RKO (cell line): ENCODE results near the gene CABP4.
"Not testable (repeated sequence)": the region's sequence is repeated elsewhere in the genome, so short reads cannot be mapped to it uniquely, and the experiment has no call there.

ENCODE experiments used
- DNase-seq: peaks from one replicate; pipeline ENCODE4 v3.0.0-alpha.2; 2016; ENCODE audit warnings: low spot score

CABP4 gene

DNA sequence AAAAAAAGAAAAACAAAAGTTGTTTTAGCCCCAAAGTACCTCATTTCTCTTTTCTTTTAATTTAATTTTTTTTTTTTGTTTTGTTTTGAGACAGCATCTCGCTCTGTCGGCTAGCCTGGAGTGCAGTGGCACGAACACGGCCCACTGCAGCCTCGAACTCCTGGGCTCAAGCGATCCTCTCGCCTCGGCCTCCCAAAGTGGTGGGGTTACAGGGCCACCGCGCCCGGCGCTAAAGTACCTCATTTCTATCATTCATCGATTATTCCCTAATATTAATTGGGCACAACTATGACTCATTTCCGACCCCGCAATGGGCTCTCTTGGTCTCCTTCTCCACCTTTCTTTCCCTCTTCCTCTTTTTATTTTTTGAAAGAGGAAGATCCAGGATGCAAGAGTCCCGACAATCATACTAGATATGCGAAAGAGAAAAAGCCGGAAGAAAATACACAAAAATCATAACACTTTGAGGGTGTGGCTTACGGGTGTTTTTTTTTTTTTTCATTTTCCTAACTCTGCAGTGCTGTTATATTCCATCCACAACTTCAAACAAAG lies 27.2 kb downstream of the CABP4 start:
- DNase-seq, result peak; percentile 36

DNA sequence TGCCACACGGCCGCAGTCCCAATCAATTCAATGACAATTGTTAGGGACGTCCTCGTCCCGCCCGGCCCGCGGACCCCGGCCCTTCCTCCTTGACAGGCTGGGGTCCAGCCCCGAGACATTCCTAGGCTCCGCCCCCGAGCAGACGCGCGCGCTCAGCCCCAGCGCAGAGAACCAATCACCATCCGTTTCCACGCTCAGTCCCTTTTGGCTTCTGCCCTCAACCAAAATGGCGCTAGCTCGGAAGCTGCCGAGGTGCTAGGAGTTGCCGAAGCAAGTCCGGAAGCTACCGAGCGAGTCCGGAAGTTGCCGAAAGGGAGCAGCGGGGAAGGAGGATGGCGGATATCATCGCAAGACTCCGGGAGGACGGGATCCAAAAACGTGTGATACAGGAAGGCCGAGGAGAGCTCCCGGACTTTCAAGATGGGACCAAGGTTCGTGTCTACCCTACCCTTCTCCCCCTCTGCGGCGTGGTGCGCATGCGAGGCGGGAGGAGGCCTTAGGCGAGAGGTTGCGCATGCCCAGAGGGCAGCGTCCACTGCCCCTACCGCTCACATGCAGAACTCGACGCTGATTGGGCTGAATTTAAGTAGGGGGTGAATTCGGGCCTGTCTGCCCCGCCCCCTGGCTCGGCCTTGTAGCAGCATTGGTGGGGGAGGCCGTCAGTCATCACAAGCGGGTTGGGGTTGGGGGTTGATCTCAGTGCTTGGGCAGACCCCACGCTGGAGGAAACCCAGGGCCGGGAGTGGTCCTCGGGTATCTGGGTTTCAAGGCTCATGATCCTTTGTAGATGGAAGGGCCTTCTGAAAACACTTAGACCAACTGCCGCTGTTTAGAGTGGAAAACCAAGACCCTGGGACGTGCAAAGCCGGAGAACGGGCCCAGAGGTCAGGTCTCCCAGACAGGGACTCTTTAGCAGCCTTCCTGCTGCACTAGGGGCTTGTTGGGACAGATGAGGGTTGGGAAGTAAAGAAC lies 28.0 kb downstream of the CABP4 start, which contains the start of gene AIP:
Gene AIP (plus strand): TSS at position 200 of the 972 bp plus-strand sequence. CDS start 133 bp downstream, at position 333.
- DNase-seq, result peak; percentile 98

DNA sequence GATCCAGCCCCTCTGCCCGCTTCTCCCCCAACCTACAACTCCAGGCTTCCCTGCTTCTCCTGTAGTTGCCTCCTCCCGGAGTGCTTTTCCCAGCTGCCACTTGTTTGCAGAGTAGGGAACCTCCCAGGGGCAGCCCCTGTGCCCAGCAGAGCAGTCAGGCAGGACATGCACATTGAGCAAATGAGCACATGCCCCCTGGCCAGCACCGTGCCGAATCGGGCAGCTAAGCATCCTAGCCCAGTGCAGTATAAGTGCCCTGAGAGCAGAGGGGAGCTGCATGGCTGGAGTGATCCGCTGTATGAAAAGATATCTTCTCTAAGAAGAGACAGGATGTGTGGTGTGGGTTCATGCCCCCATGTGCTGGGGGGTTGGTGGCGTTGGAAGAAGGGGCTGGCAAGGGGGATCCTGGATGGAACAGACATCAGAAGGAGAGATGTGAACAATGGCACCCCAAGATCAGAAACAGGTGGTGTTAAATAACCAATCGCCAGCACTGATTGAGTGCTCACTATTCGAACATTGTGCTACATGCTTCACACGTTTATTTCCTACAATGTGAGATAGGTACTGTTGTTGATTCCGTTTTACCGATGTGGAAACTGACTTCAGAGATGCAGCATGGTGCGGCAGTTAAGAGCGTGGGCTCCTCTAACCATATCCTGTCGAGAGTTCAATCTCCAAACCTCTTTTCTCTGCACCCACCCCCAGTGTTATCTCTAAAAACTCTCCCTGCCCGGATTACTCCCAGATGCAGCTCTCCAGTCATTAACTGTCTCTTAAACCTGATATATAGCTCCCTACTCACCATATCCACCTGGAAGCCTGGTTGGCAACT lies 28.9 kb downstream of the CABP4 start:
- DNase-seq, result no peak

DNA sequence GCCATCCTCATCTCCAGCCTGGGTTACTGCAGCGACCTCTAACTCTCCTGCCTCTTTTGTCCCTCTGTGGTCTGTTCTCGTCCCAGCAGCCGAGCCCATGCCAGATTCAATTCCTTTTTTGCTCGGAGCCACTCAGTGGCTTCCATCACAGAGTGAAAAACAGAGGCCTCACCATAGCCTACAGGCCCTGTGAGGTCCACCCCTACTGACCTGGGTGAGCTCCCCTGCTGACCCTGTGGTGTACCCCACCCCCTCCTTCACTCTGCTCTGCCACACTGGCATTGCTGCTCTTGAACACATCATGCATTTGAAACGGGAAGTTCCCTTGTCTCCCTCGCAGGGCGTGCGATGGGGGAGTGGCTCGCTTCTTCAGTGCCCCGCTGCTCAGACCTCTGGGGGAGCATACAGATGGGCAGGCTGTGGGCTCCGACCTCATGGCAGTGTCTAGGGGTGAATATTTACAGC lies 29.7 kb downstream of the CABP4 start:
- DNase-seq, result no peak

DNA sequence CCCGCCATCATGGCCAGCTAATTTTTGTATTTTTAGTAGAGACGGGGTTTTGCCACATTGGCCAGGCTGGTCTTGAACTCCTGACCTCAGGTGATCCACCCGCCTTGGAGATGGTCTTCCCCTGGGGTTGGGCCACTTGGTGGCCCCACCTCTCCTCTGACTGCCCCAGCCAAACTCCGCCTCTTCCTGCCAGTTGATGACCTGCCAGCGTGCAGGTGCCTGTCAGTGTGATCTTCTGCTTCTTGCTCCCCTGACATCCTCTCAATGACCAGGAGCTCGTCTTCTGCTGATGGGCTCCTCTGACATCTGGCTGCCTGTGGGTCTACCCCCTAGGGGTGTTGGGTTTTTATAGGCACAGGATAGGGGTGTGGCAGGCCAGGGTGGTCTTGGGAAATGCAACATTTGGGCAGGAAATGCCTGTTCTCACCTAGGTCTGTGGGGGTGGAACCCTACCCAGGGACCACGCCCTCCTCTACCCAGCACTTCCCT lies 30.8 kb downstream of the CABP4 start:
- not testable (repeated sequence) for DNase-seq

DNA sequence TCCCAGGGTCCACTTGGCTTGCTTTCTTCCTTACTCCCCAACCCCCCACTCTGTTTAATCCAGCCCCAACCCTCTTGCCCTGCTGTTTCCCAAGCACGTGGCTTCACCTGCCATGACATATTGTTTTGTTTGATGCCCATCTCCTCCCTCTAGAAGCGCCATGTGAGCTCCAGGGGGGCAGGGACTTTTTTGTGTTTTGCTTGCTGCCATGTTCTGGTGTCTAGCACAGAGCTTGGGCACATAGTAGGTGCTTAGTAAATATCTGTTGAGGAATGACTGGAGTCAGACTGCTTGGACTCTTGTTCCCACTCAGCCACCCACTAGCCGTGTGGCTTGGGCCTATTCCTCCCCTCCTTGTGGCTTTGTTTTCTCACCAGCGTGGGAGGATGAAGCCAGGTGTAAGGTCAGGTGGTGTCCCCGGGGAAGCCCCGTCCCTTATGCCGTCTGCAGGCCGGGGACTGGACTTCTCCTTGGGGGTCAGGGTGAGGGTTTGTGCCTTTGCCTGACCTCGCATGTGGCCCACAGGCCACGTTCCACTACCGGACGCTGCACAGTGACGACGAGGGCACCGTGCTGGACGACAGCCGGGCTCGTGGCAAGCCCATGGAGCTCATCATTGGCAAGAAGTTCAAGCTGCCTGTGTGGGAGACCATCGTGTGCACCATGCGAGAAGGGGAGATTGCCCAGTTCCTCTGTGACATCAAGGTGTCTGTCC lies 31.5 kb downstream of the CABP4 start:
- DNase-seq, result no peak

DNA sequence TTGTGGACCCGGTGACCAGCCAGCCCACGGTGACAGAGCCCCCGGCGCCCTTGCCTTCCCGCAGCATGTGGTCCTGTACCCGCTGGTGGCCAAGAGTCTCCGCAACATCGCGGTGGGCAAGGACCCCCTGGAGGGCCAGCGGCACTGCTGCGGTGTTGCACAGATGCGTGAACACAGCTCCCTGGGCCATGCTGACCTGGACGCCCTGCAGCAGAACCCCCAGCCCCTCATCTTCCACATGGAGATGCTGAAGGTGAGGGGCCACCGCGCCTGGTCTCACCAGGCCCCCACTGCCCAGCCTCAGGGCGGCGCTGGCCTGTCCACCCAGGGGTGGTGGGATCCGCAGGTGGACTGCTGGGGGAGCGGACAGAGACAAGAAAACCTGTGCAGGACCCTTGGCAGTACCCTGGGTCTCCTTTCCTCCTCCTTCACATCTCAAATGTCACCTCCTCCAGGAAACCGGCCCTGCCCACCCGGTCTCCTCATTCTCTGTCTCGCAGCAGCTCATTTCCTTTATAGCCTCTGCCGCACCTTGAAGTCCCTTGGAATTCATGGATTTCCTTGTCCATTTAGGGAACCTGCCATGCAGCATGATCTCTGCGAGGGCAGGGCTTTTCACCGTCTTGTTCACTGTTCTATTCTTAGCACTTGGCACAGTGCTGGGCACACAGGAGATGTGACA lies 34.2 kb downstream of the CABP4 start:
- no peak for DNase-seq

DNA sequence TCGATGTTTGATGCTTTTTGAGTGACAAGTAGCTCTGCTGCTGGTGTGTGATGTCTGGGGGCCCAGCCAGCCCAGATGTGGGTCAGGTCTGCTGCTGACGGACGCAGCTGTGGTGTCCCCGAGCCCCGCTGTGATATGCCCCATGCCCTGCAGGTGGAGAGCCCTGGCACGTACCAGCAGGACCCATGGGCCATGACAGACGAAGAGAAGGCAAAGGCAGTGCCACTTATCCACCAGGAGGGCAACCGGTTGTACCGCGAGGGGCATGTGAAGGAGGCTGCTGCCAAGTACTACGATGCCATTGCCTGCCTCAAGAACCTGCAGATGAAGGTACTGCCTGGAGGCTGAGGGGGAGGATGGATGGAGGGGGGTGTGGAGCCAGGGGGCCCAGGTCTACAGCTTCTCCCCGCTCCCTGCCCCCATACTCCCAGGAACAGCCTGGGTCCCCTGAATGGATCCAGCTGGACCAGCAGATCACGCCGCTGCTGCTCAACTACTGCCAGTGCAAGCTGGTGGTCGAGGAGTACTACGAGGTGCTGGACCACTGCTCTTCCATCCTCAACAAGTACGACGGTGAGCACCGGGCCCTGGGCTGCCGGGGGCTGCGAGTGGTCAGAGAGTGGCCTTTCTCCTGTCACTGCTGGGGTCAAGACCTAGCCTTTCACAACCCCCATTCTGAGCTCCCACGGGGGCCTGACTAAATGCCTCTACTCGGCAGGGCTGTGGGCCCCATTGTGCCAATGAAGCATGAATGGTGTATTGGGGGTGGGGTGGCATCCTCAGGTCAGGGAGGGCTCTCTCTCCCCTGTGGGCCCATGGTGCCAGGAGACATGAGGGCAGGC lies 35.0 kb downstream of the CABP4 start:
- no peak for DNase-seq

DNA sequence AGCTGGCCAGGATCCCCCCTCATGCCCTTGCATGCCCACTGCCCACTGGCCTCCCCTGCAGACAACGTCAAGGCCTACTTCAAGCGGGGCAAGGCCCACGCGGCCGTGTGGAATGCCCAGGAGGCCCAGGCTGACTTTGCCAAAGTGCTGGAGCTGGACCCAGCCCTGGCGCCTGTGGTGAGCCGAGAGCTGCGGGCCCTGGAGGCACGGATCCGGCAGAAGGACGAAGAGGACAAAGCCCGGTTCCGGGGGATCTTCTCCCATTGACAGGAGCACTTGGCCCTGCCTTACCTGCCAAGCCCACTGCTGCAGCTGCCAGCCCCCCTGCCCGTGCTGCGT lies 35.5 kb downstream of the CABP4 start:
- no peak for DNase-seq

DNA sequence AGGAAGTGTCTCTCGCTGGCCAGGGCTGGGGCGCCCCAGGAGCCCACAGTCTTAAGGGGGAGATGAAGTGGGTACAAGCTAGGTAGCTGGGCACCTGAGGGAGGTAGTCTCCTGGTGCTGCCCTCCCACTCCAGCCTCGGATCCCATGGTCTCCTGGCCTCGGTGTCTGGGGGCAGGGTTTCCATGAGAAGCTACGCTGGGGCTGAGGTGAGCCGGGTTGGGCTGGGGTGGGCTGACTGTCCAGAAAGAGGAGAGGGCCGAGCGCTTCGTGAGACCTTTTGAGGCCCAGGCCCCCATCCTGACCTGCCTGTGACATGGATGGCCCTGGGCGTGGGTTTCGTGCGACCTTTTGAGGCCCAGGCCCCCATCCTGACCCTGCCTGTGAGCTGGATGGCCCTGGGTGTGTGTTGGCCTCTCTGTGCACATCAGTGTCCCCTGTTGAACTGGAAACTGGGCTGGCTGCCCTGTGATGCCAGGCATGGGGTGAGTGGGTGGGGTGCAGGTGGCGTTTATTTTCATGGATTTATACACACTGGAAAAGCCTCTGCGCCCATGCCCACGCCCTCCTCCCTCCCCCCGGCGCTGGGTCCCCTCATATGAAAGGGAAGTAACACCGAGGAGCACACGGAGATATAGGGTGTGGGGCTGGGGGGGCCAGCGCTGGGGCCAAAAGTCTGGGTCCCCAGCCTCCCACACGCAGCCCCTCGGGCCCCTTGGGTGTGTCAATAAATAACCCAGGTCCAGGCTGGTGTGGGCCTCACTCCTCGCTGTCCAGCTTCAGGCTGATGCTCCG lies 36.3 kb downstream of the CABP4 start:
- no peak for DNase-seq

DNA sequence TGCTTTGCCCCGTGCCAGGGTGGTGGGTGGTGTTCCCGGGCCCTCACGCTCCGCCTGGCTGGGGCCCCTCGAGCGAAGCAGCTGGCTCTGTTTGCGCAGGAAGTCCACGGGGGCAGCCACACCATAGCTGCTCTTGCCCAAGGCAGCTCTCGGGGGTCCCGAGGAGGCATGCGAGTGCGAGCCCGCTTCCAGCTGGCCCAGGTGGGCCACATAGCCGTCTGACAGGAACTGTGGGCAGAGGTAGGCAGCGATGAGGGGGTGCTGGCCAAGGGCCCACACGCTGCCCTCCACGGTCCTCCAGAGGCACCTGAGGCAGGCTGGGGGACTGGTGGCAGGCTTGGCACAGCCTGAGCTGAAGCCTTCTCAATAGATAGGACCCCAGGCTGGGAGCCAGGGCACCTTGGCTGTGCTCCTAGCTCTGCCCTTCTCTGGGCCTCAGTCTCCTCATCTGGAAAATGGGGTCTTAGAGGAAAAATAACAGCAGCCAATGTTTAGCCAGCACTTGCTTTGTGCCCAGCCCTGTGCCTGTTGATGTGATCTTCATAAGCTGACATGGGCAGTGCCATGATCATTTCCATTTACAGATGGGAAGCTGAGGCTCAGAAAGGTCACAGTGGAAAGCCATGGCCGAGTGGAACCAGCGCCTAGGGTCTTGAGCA lies 37.0 kb downstream of the CABP4 start:
- DNase-seq, result no peak

DNA sequence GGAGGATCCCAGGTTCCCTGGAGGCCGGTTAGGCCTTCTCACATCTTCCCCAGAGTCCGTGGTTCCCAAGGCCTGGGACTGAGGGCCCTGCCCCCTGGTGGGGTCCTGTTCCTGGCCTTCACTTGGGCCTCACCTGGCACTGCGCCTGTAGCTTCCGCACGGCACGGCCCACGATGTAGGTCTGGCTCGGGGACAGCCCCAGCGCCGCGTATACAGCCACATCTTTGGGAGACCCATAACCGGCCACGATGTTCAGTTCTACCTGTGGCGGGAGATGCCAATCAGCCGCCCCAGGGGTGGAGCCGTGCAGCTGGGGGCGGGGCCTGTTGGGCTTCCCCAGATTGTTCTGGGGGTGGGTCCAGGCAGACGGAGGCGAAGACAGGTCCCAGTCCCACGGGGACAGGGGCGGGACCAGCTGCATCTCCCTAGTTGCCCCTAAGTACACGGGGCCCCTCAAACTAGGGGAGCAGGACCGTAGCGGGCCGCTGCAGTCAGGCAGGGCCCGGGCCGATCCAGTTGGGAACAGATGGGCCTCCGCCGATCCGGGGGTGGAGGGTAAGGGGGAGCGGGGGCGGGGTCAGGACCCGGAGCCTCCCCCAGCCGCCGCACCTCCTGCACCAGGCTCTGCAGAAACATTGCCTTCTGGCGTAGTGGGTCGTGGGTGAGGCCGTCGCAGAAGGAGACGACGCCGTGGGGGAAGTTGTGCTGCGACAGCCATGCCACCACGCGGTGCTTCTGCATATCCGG lies 37.8 kb downstream of the CABP4 start:
- DNase-seq, result no peak

DNA sequence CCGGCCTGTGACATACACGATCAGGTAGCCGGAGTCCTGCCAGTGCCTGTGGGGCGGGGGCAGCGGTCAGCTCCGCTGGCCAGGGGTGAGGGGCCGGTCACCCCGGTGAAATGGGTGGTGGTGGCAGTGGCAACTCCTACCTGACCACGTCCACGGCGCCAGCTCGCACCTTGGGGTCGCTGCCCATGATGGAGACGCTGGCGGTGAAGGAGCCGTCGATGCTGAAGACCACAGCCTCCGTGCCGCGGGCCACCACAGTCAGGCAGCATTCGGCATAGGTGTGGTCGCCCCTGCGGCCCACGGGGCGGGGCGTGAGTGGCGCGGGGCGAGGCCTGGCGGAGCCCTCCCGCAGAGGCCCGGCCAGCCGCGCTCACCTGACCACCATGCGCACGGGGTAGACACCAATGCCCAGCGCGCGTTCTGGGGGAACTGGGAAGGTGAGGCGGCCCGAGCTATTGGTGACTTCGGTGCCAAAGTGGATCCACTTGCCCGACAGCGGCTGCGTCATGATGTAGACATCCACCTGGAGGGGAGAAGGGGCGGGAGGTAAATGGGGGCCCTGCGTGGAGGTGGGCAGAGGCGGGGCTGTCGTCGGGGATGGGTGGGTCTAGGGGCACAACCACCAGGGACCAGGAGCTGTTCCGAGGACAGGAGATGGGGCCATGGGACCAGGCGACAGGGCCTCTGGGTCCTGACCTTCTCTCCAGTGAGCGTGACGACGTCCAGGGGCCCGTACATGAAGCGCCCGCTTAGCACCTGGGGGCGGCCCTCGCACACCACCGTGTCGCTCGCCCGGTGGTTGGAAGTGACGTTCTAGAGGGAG lies 38.6 kb downstream of the CABP4 start:
- DNase-seq, result no peak

DNA sequence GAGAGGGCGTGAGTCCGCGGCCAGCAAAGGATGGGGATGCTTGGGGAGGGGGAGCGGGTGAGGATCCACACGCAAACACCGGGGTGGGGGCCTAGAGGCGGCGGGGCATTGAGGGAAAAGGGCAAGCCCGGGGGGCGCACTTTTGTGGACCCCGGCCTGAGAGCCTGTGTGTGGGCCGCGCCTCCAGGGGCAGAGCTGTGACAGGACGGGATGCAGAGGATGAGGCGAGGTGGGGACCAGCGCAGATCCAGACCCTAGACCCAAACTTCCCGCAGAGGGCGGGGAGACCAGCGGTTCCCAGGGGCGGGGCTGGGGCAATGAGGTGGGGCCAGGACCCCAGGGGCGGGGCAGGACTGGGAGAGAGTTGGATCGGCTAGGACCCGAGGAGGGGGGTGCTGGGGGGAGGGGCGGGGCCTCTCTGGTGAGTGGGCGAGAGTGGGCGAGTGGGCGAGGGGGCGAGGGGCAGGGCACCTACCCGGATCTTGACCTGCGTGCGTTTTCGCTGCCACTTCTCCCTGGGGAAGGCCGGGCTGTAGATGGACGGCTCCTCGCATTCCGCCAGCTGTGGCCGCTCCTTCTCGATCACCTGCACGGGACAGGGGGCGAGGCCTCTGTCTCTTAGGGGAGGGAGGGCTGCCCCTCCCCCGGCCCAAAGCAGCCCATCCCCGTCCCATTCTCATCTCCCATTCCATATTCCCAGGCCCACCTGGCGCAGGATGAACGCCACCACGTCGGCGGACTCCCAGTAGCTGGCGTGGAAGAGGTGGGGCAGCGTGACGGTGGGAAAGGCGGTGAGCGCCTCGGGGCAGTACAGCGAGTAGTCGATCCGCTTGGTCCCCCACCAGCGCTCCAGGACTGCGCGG lies 39.4 kb downstream of the CABP4 start:
- no peak for DNase-seq

DNA sequence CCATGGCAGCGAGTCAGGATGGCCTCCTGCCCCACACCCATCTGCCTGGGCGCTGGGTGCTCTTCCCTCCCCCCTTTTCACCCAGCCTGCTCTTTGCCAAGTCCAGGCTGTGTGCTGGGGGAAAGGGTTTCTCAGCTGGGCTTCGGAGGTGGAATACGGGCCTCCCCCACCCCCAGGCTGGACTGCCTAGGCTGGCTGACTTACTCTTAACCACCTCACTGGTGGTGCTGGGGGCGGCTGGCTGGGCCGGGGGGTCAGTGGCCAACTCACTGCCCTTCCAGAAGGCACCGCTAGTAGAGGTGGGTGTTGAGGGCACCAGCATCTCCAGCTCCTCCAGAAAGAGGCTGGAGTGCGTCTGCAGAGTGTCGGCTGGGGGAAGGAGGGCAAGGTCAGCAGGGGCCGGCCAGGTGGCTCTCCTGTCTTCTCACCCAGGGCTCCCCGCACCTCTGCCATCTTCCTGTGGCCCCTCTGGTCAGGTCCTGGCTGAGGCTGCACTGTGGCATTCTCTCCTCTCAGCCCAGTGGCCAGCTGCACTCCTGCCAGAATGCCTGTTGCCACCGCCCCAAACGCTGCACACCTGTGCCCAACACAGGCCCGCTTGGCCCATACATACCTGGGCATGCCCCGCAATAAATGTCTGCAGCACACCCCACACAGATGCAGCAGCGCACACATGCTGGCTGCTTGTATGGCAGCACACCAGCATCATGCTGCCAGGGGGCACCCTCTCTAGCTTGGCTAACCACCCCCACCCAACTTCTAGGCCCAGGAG lies 40.3 kb downstream of the CABP4 start:
- DNase-seq, result no peak
